Mammary epithelial cell (primary cell): ENCODE results near the gene IFNE.

ENCODE experiments used
- CTCF ChIP-seq, 2 donors: IDR thresholded peaks in 1 of 2; conservative IDR thresholded peaks in 1 of 2; 2 replicates each; pipeline ENCODE4 v1.5.1; 2011 to 2012; ENCODE audit warnings: inconsistent platforms in 2 of 2, low read length in 2 of 2, mild to moderate bottlenecking in 2 of 2, control low read depth in 1 of 2, low read depth in 1 of 2; ENCODE audit not compliant: insufficient read depth in 1 of 2; ENCODE audit errors: extremely low read depth in 1 of 2
- EZH2 ChIP-seq: IDR thresholded peaks from 2 replicates; pipeline ENCODE4 v1.6.1; 2012; ENCODE audit warnings: low read length, inconsistent platforms, borderline replicate concordance

GRCh38 chr9:21465138-21465537 is 17.0 kb downstream of the IFNE start:
- TF ChIP-seq EZH2 (no peak), CTCF (conservative IDR thresholded peaks at IDR 0.05 in 1 of 2, IDR thresholded peaks at IDR 0.05 in 1 of 2; ENCODE audit: extremely low read depth in 1 of 2, insufficient read depth in 1 of 2, low read depth in 1 of 2, low read length in 2 of 2) (no peak)
